Activated T-helper 1 cell treated with anti-CD3 and anti-CD28 coated beads, Interleukin-2, amount 50 U/mL, for 16 hours (primary cell): ENCODE results near the gene PARVG.
"Not testable (repeated sequence)": the region's sequence is repeated elsewhere in the genome, so short reads cannot be mapped to it uniquely, and the experiment has no call there.

Source experiments
- DNase-seq, 2 donors: peaks; one replicate each; pipeline ENCODE4 v3.0.0-alpha.2; 2020; ENCODE audit warnings: low read depth in 1 of 2, low spot score in 1 of 2

PARVG gene

GRCh38 chr22:44211946-44212930, 31.5 kb downstream of the PARVG start:
- DNase-seq, result no peak

GRCh38 chr22:44212936-44213335, 32.2 kb downstream of the PARVG start:
- no peak for DNase-seq

GRCh38 chr22:44213489-44214043, 32.8 kb downstream of the PARVG start:
- DNase-seq, result no peak

- no peak for DNase-seq
These were observed 33.5 kb downstream of the PARVG start for GRCh38 chr22:44214187-44214586.

- DNase-seq, result no peak
These were observed 34.0 kb downstream of the PARVG start for GRCh38 chr22:44214764-44215163.

GRCh38 chr22:44215287-44215686, 34.6 kb downstream of the PARVG start:
- DNase-seq, result no peak

GRCh38 chr22:44217346-44217745, 36.6 kb downstream of the PARVG start:
- DNase-seq, result no peak

- DNase-seq, result no peak
These were observed 37.3 kb downstream of the PARVG start for GRCh38 chr22:44218071-44218470.

- no peak for DNase-seq
These were observed 38.6 kb downstream of the PARVG start for GRCh38 chr22:44219101-44219870.

- no peak for DNase-seq
These were observed 40.3 kb downstream of the PARVG start for GRCh38 chr22:44220727-44221680.

GRCh38 chr22:44221710-44222475, 41.2 kb downstream of the PARVG start:
- no peak for DNase-seq

- DNase-seq, result no peak
These were observed 43.4 kb downstream of the PARVG start for GRCh38 chr22:44224166-44224565.

GRCh38 chr22:44225091-44225689, 44.5 kb downstream of the PARVG start:
- no peak for DNase-seq

- no peak for DNase-seq
These were observed 45.1 kb downstream of the PARVG start for GRCh38 chr22:44225812-44226211.

- no peak for DNase-seq
These were observed 48.6 kb downstream of the PARVG start for GRCh38 chr22:44229331-44229730.

GRCh38 chr22:44229809-44230208, 49.1 kb downstream of the PARVG start:
- no peak for DNase-seq

- no peak for DNase-seq
These were observed 50.5 kb downstream of the PARVG start for GRCh38 chr22:44231233-44231632.

- not testable (repeated sequence) for DNase-seq
These were observed 53.6 kb downstream of the PARVG start for GRCh38 chr22:44234372-44234771.

- DNase-seq, result no peak
These were observed 56.6 kb downstream of the PARVG start for GRCh38 chr22:44237290-44237689.
